AML-193 (cell line): Measurements from ENCODE around the gene VPS37B.
"Not testable (repeated sequence)": the region's sequence is repeated elsewhere in the genome, so short reads cannot be mapped to it uniquely, and the experiment has no call there.

Source experiments
- DNase-seq, 2 experiments: peaks; one replicate each; lab custom pipeline; 2025; lab: John Stamatoyannopoulos, UW

Gene VPS37B

DNA sequence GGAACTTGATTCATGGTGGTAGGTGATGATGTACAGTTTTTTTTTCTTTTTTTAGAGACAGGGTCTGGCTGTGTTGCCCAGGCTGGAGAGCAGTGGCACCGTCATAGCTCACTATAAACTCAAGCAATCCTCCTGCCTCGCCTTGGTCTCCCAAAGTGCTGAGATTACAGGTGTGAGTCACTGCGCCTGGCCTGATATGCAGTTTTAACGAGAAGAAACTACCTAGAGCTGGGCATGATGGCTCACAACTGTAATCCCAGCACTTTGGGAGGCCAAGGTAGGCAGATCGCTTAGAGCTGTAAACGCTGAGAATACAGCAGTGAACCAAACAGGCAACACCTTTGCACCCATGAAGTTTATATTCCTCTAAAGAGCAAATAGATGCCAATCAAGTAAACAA is 13.0 kb upstream of the VPS37B start:
- no peak for DNase-seq

DNA sequence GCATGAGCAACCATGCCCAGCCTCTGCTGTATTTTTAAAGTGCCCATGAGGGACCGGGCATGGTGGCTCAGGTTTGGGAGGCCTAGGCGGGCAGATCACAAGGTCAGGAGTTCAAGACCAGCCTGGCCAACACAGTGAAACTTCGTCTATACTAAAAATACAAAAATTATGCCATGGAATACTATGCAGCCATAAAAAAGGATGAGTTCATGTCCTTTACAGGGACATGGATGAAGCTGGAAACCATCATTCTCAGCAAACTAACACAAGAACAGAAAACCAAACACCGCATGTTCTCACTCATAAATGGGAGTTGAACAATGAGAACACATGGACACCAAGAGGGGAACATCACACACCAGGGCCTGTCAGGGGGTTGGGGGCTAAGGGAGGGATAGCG is 9.3 kb upstream of the VPS37B start:
- DNase-seq = not testable (repeated sequence)

DNA sequence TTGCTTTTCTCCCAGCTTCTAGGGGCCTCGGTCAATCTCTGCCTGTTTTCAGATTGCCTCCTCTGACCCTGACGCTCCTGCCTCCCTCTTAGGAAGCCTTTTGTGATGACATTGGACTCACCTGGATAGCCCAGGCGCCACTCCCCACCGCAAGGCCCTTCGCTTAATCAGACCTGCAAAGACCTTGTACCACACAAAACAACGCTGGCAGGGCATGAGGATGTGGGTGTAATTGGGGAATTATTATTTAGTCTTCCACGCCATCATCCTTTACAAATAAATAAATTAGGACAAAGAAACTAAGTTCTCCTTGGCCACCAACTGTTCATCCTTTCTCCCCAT is 7.7 kb upstream of the VPS37B start:
- no peak for DNase-seq

DNA sequence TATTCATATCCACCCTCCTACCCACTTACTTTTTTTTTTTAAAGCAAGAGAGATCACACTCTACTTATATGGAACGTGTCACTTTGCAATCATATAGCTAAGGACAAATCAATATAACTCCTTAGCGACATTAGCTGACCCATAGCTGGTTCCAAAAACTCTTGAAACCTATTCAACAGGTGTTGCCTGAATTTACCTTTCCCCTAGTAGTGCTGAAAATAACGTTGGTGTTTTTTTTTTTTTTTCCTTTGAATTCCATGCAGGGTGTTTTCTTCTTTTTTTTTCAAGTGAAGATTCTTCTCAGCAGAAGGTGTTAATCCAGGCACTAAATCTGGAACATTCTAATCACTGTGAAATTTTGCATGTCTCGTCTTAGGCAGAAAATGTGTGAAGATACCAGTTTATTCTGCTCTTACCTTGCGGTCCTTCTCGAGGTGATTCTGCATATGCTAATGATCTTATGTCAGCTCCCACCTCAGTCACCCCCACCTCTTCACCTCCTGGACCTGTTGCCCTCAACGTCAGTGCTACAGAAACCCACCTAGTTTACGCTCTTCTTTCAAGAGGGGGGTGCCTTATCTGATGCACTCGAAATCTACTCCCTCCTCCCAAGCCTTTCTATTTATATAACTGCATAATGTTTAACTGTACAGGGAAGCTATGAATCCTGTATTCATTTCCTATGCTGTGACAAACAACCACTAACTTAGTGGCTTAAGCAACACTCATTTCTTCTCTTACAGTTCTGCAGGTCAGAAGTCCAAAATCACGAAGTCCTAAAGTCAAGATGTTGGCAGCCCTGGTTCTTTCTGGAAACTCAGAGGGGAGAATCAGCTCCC is 7.1 kb upstream of the VPS37B start:
- DNase-seq = no peak

DNA sequence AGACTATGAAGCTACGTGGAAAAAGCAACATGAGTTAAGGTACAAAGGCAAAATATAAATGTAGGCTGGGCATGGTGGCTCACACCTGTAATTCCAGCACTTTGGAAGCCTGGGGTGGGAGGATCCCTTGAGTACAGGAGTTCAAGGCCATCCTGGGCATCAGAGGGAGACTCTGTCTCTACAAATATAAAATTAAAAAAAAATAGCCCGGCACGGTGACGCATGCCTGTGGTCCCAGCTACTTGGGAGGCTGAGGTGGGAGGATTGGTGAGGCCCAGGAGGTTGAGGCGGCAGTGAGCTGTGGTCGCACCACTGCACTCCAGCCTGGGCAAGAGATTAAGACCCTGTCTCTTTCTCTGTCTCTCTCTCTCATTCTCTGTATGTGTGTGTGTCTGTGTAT is 4.0 kb upstream of the VPS37B start:
- no peak for DNase-seq

DNA sequence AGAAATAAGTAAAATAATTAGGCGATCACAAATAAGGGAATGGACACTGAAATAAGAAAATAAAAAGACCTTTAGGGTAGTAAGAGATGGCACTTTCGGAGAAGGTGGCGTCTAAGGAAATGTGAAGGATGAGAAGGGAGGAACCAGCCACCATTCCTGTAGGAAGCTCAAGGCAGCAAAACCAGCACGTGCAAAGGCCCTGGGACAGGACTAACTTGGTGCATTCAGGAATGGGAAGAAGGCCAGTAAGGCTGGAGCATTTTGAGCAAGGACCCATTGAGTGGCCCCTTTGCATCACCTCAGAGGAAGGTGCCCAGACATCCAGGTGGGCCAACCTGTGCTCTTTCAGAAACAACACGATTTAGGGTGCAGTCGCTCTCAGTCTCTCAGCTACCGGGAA is 738 bp upstream of the VPS37B start:
- DNase-seq = no peak

DNA sequence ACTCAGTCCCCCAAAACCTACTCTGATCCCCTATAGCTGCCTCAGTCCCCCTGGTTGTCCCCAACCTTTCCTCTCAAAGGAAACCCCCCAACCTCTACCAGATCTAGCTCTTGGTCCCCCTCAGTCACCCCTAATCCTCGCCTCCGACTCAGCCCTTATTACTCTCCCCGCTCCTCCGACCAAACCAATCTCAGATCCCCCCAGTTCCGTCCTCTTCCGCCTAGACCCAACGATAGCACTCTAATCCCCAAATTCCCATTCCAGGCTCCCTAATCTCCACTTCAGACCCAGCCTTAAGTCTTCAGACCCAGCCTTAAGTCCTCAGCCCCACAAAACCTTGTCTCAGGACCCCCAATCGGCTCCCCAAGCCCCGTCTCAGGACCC is 612 bp downstream of the VPS37B start:
- no peak for DNase-seq

DNA sequence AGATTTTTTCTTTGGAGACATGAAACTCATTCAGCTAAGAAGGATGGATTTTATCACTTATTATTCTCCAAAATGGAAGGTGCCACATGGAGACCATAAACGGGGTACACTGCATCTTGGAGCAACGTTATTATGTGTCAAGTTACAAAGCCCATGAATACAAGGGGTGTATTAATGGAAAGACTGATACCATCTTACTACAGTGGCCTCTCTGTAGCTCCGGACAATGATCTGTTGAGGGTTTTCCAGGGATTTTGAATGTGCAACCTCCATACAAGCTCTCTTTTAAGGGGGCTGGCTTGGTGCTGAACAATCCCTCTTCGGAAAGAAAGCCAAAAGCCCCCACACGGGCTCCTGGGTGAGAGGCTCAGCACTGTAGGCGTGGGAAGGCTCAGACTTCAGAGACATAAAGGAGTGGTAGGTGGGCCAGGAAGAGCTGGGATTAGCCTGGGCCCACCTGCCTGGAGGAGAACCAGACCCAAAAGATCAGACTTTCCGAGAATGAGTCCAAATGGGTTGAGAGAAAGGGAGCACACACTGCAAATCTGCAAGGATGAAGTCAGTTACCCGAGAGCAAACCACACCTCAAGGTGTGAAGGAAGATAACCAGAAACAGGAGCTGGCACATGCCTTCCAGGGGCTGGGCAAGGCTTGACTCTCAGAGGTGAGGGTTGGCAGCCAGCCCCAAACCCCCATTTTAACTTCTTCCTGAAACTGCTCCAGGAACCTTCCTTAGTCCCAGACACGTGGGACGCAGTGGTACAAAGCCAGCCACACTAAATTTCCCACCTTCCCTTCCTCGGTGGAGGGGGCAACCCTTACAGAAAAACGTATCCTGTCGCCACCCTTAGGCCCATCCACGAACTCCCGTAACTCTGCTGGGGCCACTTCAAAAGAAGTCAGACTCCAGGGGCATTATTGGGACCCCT is 1.5 kb downstream of the VPS37B start:
- DNase-seq = no peak

DNA sequence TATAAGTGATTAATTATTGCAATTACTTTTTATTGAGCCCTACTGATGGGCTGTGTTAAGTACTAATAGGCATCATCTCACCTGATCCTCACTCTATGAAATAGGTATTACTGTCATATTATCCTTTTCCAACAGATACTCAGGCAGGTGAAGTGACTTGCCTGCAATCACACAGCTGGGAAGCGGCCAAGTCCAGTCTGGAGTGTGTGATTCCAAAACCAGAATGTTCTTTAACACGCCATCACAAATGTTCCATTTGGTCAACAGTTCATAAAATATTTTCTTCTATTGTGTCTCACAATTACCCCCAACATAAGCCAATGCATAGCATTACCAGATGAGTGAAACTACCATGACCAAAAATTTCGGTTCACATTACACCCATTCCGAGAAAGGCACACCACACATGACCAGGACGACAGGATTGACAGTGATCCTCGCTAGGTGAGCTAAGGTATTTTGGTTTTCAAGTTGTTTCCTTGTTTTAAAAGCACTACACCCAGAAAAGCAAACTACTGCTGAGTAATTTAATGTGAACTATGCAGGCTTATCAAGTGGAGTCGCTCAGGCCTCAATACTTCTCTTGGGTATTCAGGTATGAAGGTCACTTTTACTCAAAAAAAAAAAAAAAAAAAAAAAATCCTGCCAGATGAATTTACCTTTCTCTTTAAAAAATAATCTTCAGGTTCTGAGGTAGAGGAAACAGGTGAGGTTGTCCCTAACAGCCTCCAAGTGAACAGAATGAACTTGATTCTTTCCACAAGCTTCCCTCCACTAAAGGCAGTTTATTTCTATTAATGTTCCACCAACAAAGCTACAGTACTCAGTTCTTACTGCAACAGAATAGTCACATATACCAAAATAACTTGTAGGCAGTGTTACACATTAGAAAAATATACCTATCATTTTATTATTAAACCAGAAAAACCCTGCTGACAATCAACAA is 2.4 kb downstream of the VPS37B start:
- DNase-seq = no peak

DNA sequence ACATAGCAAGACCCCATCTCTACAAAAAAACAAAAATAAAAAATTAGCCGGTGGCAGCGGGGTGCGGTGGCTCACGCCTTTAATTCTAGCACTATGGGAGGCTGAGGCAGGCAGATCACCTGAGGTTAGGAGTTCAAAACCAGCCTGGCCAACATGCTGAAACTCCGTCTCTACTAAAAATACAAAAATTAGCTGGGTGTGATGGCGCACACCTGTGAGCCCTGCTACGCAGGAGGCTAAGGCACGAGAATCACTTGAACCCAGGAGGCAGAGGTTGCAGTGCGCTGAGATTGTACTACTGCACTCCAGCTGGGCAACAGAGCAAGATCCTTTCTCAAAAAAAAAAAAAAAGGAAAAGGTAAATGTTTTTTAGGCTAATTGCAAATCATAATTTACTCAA is 3.2 kb downstream of the VPS37B start:
- not testable (repeated sequence) for DNase-seq

DNA sequence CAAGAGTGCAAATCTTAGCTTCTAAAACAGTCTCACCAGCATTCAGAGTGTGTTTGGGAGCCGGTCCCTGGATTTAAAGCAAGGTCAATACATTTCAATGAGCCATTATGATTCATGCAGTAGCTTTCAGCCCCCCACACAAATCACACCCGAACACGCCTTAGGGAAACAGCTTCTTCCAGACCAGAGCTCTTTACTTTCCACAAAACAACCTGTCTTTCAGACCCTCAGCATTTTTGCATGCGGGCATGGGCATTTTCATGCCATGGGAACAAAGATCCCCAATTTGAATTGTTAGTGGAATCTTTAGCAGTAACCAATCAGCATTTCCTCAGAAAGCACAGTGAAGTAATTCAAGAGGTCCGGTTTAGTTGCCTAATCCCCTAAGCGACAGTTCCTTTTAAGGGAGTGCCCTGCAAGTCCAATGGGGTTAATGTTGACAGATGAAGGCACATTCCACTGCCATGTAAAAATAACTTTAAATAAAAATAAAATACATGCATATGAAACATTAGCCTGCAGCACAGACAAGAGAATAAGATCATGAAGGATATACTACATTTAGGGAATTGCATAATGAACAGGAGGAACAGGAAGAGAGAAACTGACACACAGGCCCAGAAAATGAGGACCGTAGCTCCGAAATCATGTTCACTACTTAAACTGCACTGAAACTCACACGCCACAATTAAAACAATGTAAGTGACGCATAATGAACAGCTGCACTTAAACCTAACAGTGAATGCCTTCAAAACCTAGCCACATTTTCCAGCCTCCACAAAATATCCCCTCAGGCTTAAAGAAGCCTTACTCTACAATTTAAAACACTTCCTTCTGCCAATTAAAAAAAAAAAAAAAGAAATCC is 4.0 kb downstream of the VPS37B start:
- peak; percentile 62 to 66 for DNase-seq

DNA sequence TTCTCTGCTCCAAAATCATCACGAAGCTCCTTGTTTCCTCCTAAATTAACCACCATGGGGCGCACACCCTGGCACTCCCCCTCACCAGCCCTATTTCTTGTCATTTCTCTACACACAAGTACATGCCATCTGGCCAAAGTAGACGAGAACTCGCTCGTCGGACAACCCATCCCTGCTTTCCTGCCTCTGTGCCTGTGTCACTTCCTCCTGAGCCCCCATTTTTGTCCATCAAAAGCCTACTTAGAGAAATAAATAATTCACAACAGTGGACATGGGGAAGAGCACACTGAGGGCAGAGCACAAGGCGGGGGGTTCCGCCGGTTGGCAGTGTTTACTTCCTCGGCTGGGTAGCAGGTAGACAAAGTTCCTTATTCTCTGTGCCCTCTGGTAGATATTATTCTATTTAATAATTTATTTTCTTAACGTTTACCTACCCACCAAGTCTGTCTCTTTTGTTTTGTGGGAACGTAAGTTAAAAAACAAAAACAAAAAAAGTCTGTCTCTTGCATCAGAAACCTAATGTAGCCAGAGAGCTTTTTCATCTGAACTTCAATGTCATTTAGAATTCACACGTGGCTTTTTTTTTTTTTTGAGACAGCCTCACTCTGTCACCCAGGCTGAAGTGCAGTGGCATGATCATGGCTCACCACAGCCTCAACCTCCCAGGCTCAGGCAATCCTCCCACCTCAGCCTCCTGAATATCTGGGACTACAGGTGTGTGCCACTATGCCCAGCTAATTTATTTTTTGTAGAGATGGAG is 6.0 kb downstream of the VPS37B start:
- peak; percentile 20 to 56 for DNase-seq

DNA sequence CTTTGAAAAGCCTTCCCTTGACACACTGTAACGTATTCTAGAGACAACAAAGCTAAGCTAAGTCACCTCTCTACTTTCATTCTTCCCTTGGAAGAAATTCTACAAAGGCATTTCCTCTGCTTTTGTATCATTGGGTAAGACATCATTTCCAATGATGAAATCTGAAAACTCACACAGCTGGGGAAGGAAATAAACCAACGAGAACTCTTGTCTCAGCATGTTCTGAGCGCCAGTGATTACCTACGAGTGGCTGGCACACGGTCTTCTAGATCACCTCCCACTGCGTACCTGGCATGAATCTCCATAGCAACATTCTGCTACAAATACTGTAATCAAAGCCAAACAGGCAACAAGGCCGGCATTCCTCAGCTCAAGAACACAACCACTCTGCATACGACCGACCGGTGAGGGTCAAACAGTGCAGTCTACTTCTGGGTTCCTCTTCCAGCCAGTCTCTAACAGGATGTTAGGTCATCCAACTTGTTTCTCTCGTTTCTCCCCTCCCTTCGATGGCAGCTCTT is 7.6 kb downstream of the VPS37B start:
- peak; percentile 73 to 79 for DNase-seq

DNA sequence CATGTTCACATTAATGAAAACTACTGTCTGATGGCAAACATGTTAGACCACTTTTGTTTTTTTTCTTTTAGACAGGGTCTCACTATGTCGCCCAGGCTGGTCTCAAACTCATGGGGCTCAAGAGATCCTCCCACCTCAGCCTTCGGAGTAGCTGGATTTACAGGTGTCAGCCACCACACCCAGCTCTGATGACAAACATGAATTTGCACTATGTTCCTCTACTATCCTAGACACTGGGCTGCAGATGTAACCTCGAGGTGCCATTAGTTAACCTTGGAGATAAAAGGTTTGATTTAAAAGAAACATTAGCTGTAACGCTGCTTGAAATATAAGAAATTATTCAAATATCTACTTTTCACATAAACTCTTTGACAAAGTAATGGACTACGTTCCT is 8.1 kb downstream of the VPS37B start:
- no peak for DNase-seq

DNA sequence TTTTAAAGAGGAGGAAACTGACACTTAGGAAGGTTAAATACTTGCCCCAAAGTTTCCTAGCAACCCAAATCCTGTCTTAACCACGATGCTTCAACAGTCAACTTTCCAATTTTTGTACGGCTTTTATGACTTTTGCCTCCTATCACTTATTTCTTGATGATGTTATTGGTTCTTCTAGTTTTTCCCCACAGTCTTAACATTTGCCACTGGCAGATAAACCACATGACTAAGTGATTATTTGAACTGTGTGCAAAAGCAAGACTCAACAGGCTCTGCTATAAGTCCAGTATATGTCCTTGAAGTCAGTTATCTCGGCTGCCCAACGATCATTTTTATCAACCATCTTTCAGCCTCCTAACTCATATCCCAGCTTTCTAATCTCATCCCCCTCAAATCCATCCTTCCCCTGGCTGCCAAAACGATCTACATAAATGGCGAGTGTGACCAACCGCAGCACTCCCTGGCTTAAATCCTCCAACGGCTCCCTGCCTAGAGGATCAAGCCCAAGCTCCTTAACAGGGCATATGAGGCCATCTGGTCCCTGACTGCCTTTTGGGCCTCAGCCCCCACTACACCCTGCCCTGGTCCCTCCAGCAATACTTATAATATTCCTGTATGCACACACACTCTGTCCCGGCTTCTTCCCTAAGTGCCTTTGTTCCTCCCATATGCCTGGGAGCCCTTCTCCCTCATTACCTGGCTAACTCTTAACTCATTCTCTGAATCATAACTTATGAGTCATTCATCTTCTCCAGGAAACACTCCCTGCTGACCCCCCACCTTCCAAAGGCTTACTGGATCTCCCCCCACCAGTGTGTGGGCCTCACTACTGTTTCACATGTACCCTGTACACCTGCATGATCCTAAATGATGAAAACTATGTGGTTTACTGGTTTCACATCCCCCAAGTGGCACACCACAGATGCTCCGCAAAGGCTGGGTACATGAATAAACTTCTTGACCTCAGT is 8.8 kb downstream of the VPS37B start:
- no peak for DNase-seq

DNA sequence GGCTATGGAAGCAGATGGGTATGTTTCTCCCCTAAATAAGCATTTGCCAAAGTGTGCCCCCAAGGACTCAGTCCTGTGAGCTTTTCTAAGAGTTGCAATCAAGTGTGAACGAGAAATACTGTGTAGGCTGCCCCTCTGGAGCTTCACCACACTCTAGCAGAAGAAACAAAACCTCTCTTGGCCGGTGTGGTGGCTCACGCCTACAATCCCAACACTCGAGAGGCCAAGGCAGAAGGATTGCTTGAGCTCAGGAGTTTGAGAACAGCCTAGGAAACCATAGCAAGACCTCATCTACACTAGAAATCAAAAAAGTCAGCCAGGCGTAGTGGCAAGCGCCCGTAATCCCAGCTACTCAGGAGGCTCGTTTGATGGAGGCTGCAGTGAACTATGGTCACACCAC is 9.8 kb downstream of the VPS37B start:
- DNase-seq = no peak

DNA sequence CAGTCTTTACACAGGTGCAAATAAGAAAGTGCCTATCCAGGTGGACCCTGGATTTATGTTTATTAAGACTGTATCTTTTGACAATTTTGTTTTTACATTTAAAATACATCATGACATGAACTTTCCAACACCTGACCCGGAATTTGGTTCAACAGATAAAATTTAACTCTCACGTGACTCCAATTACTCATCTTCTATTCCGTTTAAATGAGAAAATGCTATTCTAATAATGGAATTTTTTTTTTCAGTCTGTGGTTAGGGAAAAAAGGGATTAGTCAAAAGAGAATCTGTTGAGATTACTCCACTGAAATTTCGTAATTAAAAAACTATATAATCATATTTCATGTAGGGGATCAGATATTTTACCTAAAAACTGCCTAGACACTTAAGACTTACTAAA is 11.1 kb downstream of the VPS37B start:
- no peak for DNase-seq

DNA sequence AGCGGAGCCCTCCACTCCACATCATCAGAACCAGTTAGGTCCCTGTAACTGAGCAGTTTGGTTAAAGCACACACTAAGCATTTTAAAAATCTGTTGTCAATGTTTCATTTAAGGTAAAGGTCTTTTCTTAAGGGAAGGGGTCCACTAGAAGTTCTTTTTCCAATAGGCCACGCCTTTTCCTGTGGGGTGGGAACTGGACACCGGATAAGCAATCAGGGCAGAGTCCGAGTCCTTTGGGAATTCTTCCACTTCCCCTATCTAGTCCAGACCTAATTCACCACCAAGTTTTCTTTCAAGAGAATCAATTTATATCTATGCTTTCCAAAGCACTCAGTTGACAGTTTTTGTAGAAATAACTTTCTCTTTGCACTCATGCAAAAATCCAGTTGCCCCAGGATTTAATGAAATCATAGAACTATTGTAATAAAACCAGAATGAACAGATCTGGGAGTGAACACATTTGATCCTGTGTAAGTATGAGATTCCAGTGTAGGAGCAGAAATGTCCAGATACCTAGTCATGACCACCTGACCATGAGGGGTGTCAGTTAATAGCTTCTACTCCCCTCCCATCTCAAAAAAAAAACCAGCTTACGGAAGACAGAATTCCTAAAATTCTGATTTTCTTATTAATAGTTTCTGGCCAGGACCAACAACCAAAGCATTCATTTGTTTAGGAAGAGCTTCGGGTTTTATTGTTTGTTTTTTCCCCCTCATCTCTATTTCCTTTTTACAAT is 11.7 kb downstream of the VPS37B start:
- no peak for DNase-seq
